ENCODE results near the gene NLRC3. TPM values are rescaled to one million over a fixed set of nuclear protein-coding genes. Genes with fewer than 3 reads are reported as not detected.

The NLRC3 gene
- polyA plus RNA-seq, 4 donors = 1.2 to 2.6 (median 2.0) TPM

Other genes starting within 250 kb of the NLRC3 start
- under 1 TPM; 0.37 to 0.99 (median 0.76) TPM for gene OR2C1, start 221.5 kb downstream of the NLRC3 start, polyA plus RNA-seq (ENCODE audit: insufficient read length in 4 of 4)
- 10 to 100 TPM; 16.7 to 23.1 (median 20.6) TPM for gene ZSCAN32, start 176.4 kb downstream of the NLRC3 start, polyA plus RNA-seq (ENCODE audit: insufficient read length in 4 of 4)
- gene ZNF174, start 176.2 kb downstream of the NLRC3 start, polyA plus RNA-seq (ENCODE audit: insufficient read length in 4 of 4) = 10 to 100 TPM; 14.3 to 16.5 (median 15.5) TPM
- gene ZNF597, start 133.9 kb downstream of the NLRC3 start, polyA plus RNA-seq (ENCODE audit: insufficient read length in 4 of 4) = 1 to 10 TPM; 3.2 to 4.5 (median 3.7) TPM
- gene NAA60, start 133.7 kb downstream of the NLRC3 start, polyA plus RNA-seq (ENCODE audit: insufficient read length in 4 of 4) = 10 to 100 TPM; 66.5 to 71.3 (median 67.4) TPM
- gene C16orf90, start 81.9 kb downstream of the NLRC3 start, polyA plus RNA-seq (ENCODE audit: insufficient read length in 4 of 4) = under 1 TPM in 1 of 4 donors, not detected in 3; 0.17 TPM
- gene CLUAP1, start 76.4 kb downstream of the NLRC3 start, polyA plus RNA-seq (ENCODE audit: insufficient read length in 4 of 4) = 10 to 100 TPM; 55.7 to 66.2 (median 58.4) TPM
- gene SLX4, start 34.2 kb upstream of the NLRC3 start, polyA plus RNA-seq (ENCODE audit: insufficient read length in 4 of 4) = 1 to 10 TPM; 3.7 to 8.6 (median 6.3) TPM
- gene DNASE1, start 77.3 kb upstream of the NLRC3 start, polyA plus RNA-seq (ENCODE audit: insufficient read length in 4 of 4) = 10 to 100 TPM; 26.4 to 56.5 (median 33.9) TPM
- gene TRAP1, start 140.1 kb upstream of the NLRC3 start, polyA plus RNA-seq (ENCODE audit: insufficient read length in 4 of 4) = 100 to 1,000 TPM in 3 of 4 donors, 10 to 100 TPM in 1; 94.7 to 121 (median 109) TPM

Measured in left renal cortex interstitium (tissue), 4 donors.